DND-41 (cell line): Measurements from ENCODE around the gene NECTIN1.

Source experiments
- ATAC-seq: fragments of 200-7000 bp; cut with Tn5 transposase; 3 replicates; pipeline ENCODE4 v1.9.1; 2021; ENCODE audit warnings: low read depth; ENCODE audit not compliant: insufficient read depth
- DNase-seq: peaks from one replicate; pipeline ENCODE4 v3.0.0-alpha.2; 2020
- H2AFZ ChIP-seq: 2 replicates; pipeline ENCODE4 v1.6.0; 2012; ENCODE audit warnings: low read depth, low read length
- H3K27ac ChIP-seq: 2 replicates; pipeline ENCODE4 v1.5.1; 2012; ENCODE audit warnings: low read length, inconsistent platforms
- H3K27me3 ChIP-seq: fragments of 200-600 bp; sonication (generic); 2 replicates; pipeline ENCODE4 v1.6.0; 2012; ENCODE audit warnings: low read length, mild to moderate bottlenecking, inconsistent platforms; ENCODE audit not compliant: insufficient read depth, poor library complexity
- H3K36me3 ChIP-seq: 2 replicates; pipeline ENCODE4 v1.5.1; 2012; ENCODE audit warnings: low read length, inconsistent platforms; ENCODE audit not compliant: insufficient read depth
- H3K4me1 ChIP-seq: 2 replicates; pipeline ENCODE4 v1.5.1; 2012; ENCODE audit warnings: mild to moderate bottlenecking, low read length; ENCODE audit not compliant: insufficient read depth
- H3K4me2 ChIP-seq: 2 replicates; pipeline ENCODE4 v1.6.0; 2012; ENCODE audit warnings: mild to moderate bottlenecking, moderate library complexity, low read length, inconsistent platforms; ENCODE audit not compliant: insufficient read depth
- H3K4me3 ChIP-seq, 2 experiments: fragments of 200-600 bp in 1 of 2; shearing (Covaris generic) in 1 of 2; 2 replicates each; pipeline ENCODE4 v1.5.1; 2012 to 2016; ENCODE audit warnings: inconsistent platforms in 2 of 2, low read length in 2 of 2, mild to moderate bottlenecking in 2 of 2, low read depth in 1 of 2, moderate library complexity in 1 of 2
- H3K79me2 ChIP-seq: 2 replicates; pipeline ENCODE4 v1.6.0; 2012; ENCODE audit warnings: low read length, inconsistent platforms; ENCODE audit not compliant: insufficient read depth
- H3K9ac ChIP-seq: 2 replicates; pipeline ENCODE4 v1.6.0; 2012; ENCODE audit warnings: low read depth, mild to moderate bottlenecking, inconsistent platforms, low read length, moderate library complexity
- H3K9me3 ChIP-seq: 2 replicates; pipeline ENCODE4 v1.5.1; 2012; ENCODE audit warnings: low read length, moderate library complexity, mild to moderate bottlenecking, inconsistent platforms; ENCODE audit not compliant: insufficient read depth, severe bottlenecking
- H4K20me1 ChIP-seq: 2 replicates; pipeline ENCODE4 v1.6.0; 2012; ENCODE audit warnings: low read length; ENCODE audit not compliant: insufficient read depth
- CTCF ChIP-seq: IDR thresholded peaks from 2 replicates; pipeline ENCODE4 v1.5.1; 2012; ENCODE audit warnings: borderline replicate concordance, low read length, moderate library complexity, mild to moderate bottlenecking; ENCODE audit not compliant: poor library complexity, severe bottlenecking; ENCODE audit errors: extremely low read depth
- EZH2 ChIP-seq: IDR thresholded peaks from 3 replicates; pipeline ENCODE4 v1.6.1; 2012; ENCODE audit warnings: borderline replicate concordance, low read depth, mild to moderate bottlenecking, moderate library complexity, low read length, inconsistent platforms; ENCODE audit not compliant: severe bottlenecking

Gene NECTIN1

GRCh38 chr11:119683783-119684182 is 45.2 kb downstream of the NECTIN1 start:
- Histone ChIP-seq H3K4me1 (no peaks in the 10 kb centered on the region), H3K9ac (no peak overlapping the region), H2AFZ (no peak overlapping the region), H3K79me2 (no peaks in the 10 kb centered on the region), H3K9me3 (no peaks in the 10 kb centered on the region), H3K27ac (no peak overlapping the region), H3K4me3 (no peak overlapping the region), H3K27me3 (peaks cover 3% of the 10 kb centered on the region), H4K20me1 (0 out of 2 replicates have a peak, but pooled peaks cover 3% of the 10 kb centered on the region), H3K4me2 (no peak overlapping the region), H3K36me3 (no peaks in the 10 kb centered on the region)
- ATAC-seq (no peak), DNase-seq (no peak)
- TF ChIP-seq EZH2 (no peak), CTCF (no peak)

GRCh38 chr11:119681361-119681910 is 47.6 kb downstream of the NECTIN1 start:
- DNase-seq (no peak), ATAC-seq (no peak)
- no peaks in the 10 kb centered on the region for H3K27me3 ChIP-seq
- no peaks in the 10 kb centered on the region for H3K4me1 ChIP-seq
- no peaks in the 10 kb centered on the region for H4K20me1 ChIP-seq
- H3K9me3 ChIP-seq, result no peaks in the 10 kb centered on the region
- H3K79me2 ChIP-seq, result no peaks in the 10 kb centered on the region
- H3K36me3 ChIP-seq, result no peaks in the 10 kb centered on the region
- TF ChIP-seq CTCF, result no peak
- H3K4me3 ChIP-seq, result no peak overlapping the region
- no peak overlapping the region for H3K4me2 ChIP-seq
- H3K27ac ChIP-seq, result no peak overlapping the region
- no peak overlapping the region for H2AFZ ChIP-seq
- no peak overlapping the region for H3K9ac ChIP-seq

- no peaks in the 10 kb centered on the region for H3K9me3 ChIP-seq
- no peaks in the 10 kb centered on the region for H3K27me3 ChIP-seq
- no peak for ATAC-seq
- H3K4me1 ChIP-seq, result no peaks in the 10 kb centered on the region
- H3K9ac ChIP-seq, result no peak overlapping the region
- no peak for TF ChIP-seq EZH2
- no peaks in the 10 kb centered on the region for H3K79me2 ChIP-seq
- H4K20me1 ChIP-seq, result no peaks in the 10 kb centered on the region
- no peaks in the 10 kb centered on the region for H3K36me3 ChIP-seq
- no peak overlapping the region for H3K4me3 ChIP-seq
- no peak for DNase-seq
- H2AFZ ChIP-seq, result no peak overlapping the region
- no peak overlapping the region for H3K4me2 ChIP-seq
- no peak overlapping the region for H3K27ac ChIP-seq
Observed at GRCh38 chr11:119680541-119681360, 48.2 kb downstream of the NECTIN1 start.

- TF ChIP-seq CTCF (no peak), EZH2 (no peak)
- ATAC-seq (no peak), DNase-seq (no peak)
- Histone ChIP-seq H3K4me2 (no peak overlapping the region), H3K27ac (no peak overlapping the region), H3K4me1 (no peaks in the 10 kb centered on the region), H3K36me3 (no peaks in the 10 kb centered on the region), H3K9ac (no peak overlapping the region), H3K27me3 (peaks cover under 1% of the 10 kb centered on the region), H3K79me2 (no peaks in the 10 kb centered on the region), H4K20me1 (no peaks in the 10 kb centered on the region), H3K4me3 (no peak overlapping the region), H2AFZ (no peak overlapping the region), H3K9me3 (no peaks in the 10 kb centered on the region)
Observed at GRCh38 chr11:119679346-119679745, 49.7 kb downstream of the NECTIN1 start.
